ENCODE measurements around the gene MEIOSIN.

MEIOSIN gene

GRCh38 chr19:45752639-45753038, 19.4 kb downstream of the MEIOSIN start:
- H3K27ac ChIP-seq, result no peak overlapping the region
- TF ChIP-seq CTCF (conservative IDR thresholded peaks at IDR 0.05) (no peak), ZFX (IDR thresholded peaks at IDR 0.05) (no peak)

DNA sequence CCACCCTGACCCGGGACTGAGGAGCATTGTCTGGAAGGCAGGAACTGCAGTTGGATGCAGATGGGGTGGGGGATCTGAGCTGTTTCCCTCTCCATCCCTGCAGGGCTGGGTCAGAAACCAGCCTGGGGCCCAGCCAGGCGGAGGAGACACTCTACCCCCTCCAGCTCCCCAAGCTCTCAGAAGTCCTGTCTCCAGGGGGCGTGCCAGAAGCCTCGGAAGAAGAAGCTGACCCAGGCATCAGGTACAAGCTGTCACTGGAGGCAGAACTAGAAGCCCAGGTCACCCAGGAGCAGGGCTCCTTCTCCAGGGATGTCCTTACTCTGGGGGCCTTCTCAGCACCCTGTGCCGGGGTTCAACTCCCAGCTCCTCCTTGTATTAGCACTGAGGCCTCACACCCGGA, 20.3 kb downstream of the MEIOSIN start:
- no peak overlapping the region for H3K27ac ChIP-seq
- no peak for TF ChIP-seq ZFX (IDR thresholded peaks at IDR 0.05)
- no peak for TF ChIP-seq CTCF (conservative IDR thresholded peaks at IDR 0.05)

- TF ChIP-seq CTCF (conservative IDR thresholded peaks at IDR 0.05), result no peak
- TF ChIP-seq ZFX (IDR thresholded peaks at IDR 0.05), result no peak
- no peak overlapping the region for H3K27ac ChIP-seq
These were observed 21.1 kb downstream of the MEIOSIN start for GRCh38 chr19:45754323-45754722.

DNA sequence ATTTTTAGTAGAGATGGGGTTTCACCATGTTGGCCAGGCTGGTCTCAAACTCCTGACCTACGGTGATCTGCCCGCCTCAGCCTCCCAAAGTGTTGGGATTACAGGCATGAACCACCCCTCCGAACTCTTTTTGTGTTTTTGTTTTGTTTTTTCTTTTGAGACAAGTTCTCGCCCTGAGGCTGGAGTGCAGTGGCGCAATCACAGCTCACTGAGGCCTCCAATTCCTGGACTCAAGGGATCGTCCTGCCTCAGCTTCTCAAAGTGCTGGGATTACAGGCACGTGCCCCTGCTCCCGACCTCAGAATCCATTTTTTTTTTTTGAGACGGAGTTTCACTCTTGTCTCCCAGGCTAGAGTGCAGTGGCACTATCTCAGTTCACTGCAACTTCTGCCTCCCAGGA, 24.5 kb downstream of the MEIOSIN start:
- TF ChIP-seq CTCF (conservative IDR thresholded peaks at IDR 0.05) (no peak), ZFX (IDR thresholded peaks at IDR 0.05) (no peak)
- H3K27ac ChIP-seq, result no peak overlapping the region

DNA sequence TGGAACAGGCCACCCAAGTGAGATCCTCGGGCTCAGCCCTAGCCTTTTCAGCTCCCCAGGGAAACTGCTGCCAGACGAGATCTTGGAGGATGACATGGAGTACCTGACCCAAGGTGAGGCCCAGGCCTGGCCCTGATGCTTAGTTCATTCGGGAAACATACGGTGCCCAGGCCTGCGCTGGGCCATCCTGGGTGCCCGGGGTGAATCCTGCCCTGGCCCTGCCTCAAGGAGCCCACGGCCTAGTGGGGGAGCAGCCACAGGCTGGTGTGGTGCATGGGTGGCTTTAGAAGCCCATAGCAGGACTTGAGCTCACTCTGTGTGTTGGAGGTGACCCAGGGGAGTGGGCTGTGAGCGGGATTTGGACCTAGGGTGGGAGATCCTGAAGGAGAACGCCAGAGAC, 25.7 kb downstream of the MEIOSIN start:
- no peak for TF ChIP-seq ZFX (IDR thresholded peaks at IDR 0.05)
- no peak for TF ChIP-seq CTCF (conservative IDR thresholded peaks at IDR 0.05)
- no peak overlapping the region for H3K27ac ChIP-seq

- TF ChIP-seq CTCF (conservative IDR thresholded peaks at IDR 0.05), result no peak
- TF ChIP-seq ZFX (IDR thresholded peaks at IDR 0.05), result no peak
- no peak overlapping the region for H3K27ac ChIP-seq
These were observed 28.5 kb downstream of the MEIOSIN start for GRCh38 chr19:45761714-45762113.

GRCh38 chr19:45762870-45763631, 29.8 kb downstream of the MEIOSIN start:
- H3K27ac ChIP-seq, result no peak overlapping the region
- TF ChIP-seq CTCF (conservative IDR thresholded peaks at IDR 0.05) (no peak), ZFX (IDR thresholded peaks at IDR 0.05) (no peak)

All from C4-2B (cell line).